Skeletal muscle cell (primary cell): ENCODE measurements around the gene MED16.

Experiments used
- DNase-seq: peaks from one replicate; pipeline ENCODE4 v3.0.0-alpha.2; 2010; ENCODE audit warnings: low read depth
- H3K4me3 ChIP-seq: 2 replicates; pipeline ENCODE4 v1.5.1; 2011; ENCODE audit warnings: low read depth, mild to moderate bottlenecking, control low read depth, low read length, moderate library complexity

MED16 gene, protein sequence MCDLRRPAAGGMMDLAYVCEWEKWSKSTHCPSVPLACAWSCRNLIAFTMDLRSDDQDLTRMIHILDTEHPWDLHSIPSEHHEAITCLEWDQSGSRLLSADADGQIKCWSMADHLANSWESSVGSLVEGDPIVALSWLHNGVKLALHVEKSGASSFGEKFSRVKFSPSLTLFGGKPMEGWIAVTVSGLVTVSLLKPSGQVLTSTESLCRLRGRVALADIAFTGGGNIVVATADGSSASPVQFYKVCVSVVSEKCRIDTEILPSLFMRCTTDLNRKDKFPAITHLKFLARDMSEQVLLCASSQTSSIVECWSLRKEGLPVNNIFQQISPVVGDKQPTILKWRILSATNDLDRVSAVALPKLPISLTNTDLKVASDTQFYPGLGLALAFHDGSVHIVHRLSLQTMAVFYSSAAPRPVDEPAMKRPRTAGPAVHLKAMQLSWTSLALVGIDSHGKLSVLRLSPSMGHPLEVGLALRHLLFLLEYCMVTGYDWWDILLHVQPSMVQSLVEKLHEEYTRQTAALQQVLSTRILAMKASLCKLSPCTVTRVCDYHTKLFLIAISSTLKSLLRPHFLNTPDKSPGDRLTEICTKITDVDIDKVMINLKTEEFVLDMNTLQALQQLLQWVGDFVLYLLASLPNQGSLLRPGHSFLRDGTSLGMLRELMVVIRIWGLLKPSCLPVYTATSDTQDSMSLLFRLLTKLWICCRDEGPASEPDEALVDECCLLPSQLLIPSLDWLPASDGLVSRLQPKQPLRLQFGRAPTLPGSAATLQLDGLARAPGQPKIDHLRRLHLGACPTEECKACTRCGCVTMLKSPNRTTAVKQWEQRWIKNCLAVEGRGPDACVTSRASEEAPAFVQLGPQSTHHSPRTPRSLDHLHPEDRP

GRCh38 chr19:892894-893689 lies at the start of gene MED16, which contains the start of gene RNU6-9:
Gene MED16 (minus strand): TSS chr19:893187. CDS start chr19:891131, 2,056 bp downstream.
Gene RNU6-9 (plus strand): TSS chr19:893484.
- peak within 1 kb of the TSS; percentile 78 for H3K4me3 ChIP-seq
- DNase-seq, result peak; percentile 68

- no peak overlapping the region for H3K4me3 ChIP-seq
Measured at GRCh38 chr19:942133-942645, 49.2 kb upstream of the MED16 start.

GRCh38 chr19:941292-942132 lies 48.5 kb upstream of the MED16 start:
- no peak for DNase-seq
- H3K4me3 ChIP-seq, result no peak overlapping the region

More at GRCh38 chr19:942133-942645, 49.2 kb upstream of the MED16 start:
- DNase-seq, result no peak

DNA sequence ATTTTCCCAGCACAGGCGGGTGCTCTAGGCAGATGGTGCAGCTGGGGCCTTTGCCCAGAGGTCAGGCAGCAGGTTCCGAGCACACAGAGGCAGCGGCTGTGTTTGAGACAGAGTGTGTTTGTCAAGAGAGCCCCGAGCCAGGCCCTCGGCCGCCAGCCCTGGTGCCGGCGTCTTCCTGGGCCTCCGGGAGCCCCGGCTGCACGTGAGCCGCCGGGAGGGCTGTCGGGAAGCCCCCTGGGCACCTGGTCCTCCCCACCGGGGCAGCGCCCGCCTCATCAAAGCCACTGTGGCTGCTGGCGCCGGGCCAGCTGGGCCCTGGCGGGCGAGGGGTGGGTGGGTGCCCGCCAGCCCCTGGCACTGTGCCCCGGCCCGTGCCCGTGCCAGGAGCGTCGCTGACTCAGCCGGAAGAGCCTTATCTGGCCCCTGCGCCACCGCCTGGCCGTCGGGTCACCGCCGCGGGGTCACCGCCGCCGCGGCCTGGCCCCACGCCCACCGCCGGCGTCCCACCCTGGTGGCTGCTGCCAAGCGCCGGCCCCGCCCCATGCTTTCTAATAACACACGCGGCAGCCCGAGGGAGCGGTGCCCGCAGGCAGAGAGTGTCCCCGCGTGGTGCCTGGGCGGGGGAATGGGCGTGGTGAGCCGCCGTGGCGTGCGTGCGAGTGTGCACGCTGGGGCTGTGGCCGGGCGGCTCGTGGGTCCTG lies 47.8 kb upstream of the MED16 start:
- DNase-seq, result no peak
- H3K4me3 ChIP-seq, result no peak overlapping the region

DNA sequence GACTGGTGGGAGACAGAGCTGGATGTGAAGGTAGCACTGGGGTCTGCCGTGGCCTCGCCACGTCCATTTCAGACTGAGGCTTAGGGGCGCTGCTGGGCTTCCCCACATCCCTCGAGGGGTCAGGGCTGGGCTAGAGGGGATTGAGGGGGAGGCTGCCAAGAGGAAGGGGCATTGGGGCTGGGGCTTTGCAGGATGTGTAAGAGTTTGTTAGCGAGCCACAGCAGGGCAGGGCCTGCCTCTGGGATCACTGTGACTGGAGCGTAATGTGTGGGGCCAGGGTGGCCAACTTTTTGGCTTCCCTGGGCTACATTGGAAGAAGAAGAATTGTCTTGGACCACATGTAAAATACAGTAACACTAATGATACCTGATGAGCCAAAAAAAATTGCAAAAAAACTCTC lies 46.9 kb upstream of the MED16 start:
- no peak for DNase-seq
- H3K4me3 ChIP-seq, result no peak overlapping the region

DNA sequence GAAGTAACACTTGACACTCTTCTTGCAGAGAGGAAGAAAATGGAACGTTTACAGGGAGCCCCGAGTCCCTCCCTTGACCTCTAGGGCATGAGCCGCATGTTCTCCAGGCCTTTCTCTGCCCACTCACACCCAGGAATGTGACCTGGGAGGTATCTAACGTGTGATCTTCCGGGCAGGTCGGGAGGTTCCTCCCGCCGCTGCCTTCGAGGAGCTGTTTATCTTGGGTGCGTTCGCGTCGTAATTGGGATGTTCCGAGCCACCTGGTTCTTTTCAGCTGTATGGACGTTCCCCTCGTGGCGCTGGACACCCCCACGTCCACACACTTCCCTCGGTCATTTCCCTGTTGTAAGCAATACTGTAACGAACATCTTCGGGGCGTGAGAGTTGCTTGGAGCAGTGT lies 46.5 kb upstream of the MED16 start:
- no peak for DNase-seq
- H3K4me3 ChIP-seq, result no peak overlapping the region

DNA sequence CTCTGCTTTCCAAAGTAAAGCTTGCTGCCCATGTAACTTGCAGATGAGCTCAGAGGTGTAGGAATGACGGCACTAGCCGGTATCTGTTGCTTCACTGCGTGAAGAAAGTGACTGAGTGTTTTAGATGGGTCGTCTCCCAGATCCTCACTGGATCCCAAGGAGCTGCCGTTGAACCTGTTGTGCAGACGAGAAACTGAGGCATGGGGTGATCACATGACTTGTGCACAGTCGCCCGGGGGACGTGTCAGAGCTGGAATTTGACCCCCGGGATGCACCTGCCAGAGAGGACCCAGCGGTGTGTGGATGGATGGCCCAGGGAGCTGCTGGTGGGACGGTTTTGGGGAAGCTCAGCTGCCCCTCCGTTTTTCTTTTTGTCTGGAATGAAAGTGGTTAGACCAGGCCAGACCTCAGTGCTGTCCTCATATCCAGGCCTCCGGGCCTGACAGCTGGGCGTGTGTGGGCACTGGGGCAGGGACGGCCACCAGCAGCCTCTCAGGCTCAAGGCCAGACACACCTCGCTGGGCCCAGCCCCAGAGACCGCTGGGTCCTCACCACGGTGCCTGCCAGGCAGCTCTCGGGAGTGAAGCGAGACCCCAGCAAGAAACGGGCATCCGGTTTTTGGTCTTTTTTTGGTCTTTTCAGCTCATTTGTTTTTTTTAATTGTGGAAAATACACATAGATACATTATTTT lies 45.4 kb upstream of the MED16 start:
- no peak for DNase-seq
- no peak overlapping the region for H3K4me3 ChIP-seq

DNA sequence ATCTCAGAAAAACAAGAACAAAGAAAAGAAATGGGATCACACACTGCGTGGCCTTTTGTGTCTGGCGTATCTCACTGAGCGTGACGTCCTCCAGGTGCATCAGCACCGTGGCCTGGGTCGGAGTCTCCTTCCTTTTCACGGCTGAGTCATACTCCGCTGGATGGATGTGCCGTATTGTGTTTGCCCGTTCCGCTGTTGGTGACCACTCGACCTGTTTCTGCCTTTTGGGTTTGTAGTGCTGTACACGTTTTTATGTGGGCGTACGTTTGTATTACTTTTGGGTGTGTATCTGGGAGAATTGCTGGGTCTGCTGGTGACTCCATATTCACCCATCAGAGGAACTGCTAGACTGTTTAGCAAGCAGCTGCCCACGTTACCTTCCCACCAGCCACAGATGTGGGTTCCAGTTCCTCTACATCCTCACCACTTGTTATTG lies 44.3 kb upstream of the MED16 start:
- no peak for DNase-seq

GRCh38 chr19:936175-936546 lies 43.2 kb upstream of the MED16 start:
- no peak overlapping the region for H3K4me3 ChIP-seq
- DNase-seq, result no peak

More for the DNA sequence above, 44.3 kb upstream of the MED16 start:
- no peak overlapping the region for H3K4me3 ChIP-seq

- DNase-seq, result peak; percentile 38
- no peak overlapping the region for H3K4me3 ChIP-seq
Measured at GRCh38 chr19:934865-935479, 42.0 kb upstream of the MED16 start.

- no peak for DNase-seq
- H3K4me3 ChIP-seq, result no peak overlapping the region
Measured at GRCh38 chr19:934197-934840, 41.3 kb upstream of the MED16 start.

DNA sequence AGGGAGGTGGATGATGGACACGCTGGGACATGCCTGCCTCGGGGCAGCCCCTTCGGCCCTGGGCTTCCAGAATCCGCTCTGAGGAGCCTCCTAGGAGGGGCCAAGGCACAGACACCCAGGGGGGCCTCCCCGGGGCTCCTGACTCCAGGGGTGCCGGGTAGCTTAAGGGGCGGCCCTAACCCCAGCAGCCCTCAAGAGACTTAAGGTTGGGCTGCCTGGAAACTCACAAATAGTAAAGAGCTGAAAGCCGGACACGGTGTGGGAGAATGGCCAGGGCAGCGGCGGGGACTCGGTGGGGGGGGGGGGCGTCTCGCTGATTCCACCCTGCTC lies 40.5 kb upstream of the MED16 start:
- H3K4me3 ChIP-seq, result peak overlapping the region; percentile 6
- DNase-seq, result no peak

DNA sequence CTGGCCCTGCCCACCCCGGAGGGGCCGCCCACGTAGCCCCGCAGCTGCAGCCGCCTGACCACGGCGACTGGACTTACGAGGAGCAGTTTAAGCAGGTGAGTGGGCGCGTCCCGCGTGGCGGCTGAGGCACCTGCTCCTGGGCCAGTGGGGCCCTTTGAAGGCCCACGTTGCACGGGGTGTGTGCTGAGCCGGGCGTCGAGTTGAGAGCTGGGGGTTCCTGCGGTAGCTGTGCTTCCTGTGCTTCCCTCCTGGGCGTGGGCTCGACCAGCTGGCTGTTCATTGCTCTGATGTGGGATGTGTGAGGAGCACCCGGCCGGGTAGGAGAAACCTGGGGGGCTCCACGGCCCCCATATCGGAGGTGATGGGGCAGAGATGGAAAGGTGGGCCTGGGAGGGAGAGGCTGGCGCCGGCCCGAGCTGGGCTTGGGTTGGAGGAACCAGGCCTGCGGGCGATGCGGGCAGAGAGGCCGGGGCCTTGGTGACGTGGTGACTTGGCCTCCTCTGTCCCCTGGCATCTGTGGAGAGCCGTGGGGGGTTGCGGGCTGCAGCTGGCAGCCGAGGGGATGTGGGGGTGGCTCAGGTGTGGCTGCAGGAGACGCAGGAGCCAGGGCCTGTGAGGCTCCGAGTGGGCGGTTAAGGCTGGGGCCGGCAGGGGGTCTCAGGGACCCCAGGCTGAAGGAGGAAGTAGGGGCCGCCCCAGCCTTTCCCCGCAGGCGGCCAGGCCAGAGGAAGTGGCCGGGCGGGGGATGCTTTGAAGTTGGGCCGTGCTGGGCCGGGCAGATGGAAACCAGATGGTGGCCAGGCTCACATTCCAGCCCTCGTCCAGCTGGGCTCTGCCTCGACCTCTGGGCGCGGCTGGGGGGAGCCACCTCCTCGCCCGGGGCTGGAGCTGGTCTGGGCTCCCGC lies 39.9 kb upstream of the MED16 start:
- peak; percentile 54 for DNase-seq
- peak overlapping the region; percentile 7 for H3K4me3 ChIP-seq

GRCh38 chr19:931860-932647 lies 39.1 kb upstream of the MED16 start:
- no peak overlapping the region for H3K4me3 ChIP-seq

DNA sequence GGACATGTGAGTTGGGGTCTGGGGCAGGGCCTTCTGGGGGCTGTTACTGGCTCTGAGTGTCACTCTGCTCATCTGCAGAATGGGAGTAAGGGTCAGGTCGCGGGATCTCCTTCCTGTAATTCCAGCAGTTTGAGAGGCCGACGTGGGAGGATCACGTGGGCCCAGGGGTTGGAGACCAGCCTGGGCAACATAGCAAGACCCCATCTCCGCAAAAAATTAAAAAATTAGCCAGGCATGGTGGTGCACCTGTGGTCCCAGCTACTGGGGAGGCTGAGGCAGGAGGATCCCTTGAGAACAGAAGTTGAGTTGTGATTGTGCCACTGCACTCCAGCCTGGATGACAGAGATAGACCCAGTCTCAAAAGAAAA lies 36.9 kb upstream of the MED16 start:
- DNase-seq, result no peak
- no peak overlapping the region for H3K4me3 ChIP-seq

More at GRCh38 chr19:931860-932647, 39.1 kb upstream of the MED16 start:
- no peak for DNase-seq
